Measurements from ENCODE around the gene RPLP2. TPM values are rescaled to one million over a fixed set of nuclear protein-coding genes. Genes with fewer than 3 reads are reported as not detected.

RPLP2 gene
- total RNA-seq, 1 experiment from 2014 or later = 2,582 TPM

- TF ChIP-seq, protein P1, sequence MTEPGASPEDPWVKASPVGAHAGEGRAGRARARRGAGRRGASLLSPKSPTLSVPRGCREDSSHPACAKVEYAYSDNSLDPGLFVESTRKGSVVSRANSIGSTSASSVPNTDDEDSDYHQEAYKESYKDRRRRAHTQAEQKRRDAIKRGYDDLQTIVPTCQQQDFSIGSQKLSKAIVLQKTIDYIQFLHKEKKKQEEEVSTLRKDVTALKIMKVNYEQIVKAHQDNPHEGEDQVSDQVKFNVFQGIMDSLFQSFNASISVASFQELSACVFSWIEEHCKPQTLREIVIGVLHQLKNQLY (CRISPR knock-in tag; IDR thresholded peaks at IDR 0.05) = no peak
Measured at GRCh38 chr11:818396-819128, 8.8 kb downstream of the RPLP2 start, which contains the start of gene PNPLA2 (continued).

GRCh38 chr11:819129-819931 is 9.6 kb downstream of the RPLP2 start:
- ChIA-PET CTCF (interaction anchor here (0.8 to 2.7 kb wide), 14 partner anchors 10 to 244 kb away, joined by 3 to 26 read pairs (median 4); partner anchors contain the start of genes AP2A2 and CRACR2B), POLR2A (interaction anchor here (1.1 to 3.4 kb wide), 7 partner anchors 10 to 29 kb away, joined by 3 to 38 read pairs (median 6); partner anchors contain the start of genes CD151, CEND1, CRACR2B and RPLP2)
- Mint-ChIP-seq H3K27ac (no peak overlapping the region), H3K4me1 (peaks cover 5% of the 10 kb centered on the region), H3K4me3 (peak overlapping the region; percentile 72), H3K36me3 (no peaks in the 10 kb centered on the region), H3K27me3 (ENCODE audit: low read depth) (no peaks in the 10 kb centered on the region), H3K9me3 (no peaks in the 10 kb centered on the region)
- DNase-seq (ENCODE audit: low spot score) (peak; percentile 93), ATAC-seq (peak; percentile 63)
- no peak for TF ChIP-seq MAX (CRISPR knock-in tag; IDR thresholded peaks at IDR 0.05)
- peak; percentile 37; the same call in 1 of the 2 replicates for TF ChIP-seq FOXK1 (CRISPR knock-in tag; IDR thresholded peaks at IDR 0.05)
- TF ChIP-seq GTF2I (CRISPR knock-in tag; conservative IDR thresholded peaks at IDR 0.05) = no peak
- TF ChIP-seq, protein P2, sequence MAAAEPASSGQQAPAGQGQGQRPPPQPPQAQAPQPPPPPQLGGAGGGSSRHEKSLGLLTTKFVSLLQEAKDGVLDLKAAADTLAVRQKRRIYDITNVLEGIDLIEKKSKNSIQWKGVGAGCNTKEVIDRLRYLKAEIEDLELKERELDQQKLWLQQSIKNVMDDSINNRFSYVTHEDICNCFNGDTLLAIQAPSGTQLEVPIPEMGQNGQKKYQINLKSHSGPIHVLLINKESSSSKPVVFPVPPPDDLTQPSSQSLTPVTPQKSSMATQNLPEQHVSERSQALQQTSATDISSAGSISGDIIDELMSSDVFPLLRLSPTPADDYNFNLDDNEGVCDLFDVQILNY (CRISPR knock-in tag; IDR thresholded peaks at IDR 0.05) = 0 out of 2 replicates have a peak, but pooled peaks have one; percentile 44
- TF ChIP-seq ZSCAN18 (CRISPR knock-in tag; IDR thresholded peaks at IDR 0.05) = no peak
- TF ChIP-seq KAT7 (CRISPR knock-in tag; IDR thresholded peaks at IDR 0.05; ENCODE audit: borderline replicate concordance) = no peak
- no peak for TF ChIP-seq ZNF532 (CRISPR knock-in tag; IDR thresholded peaks at IDR 0.05; ENCODE audit: borderline replicate concordance)
- TF ChIP-seq ERG (CRISPR knock-in tag; IDR thresholded peaks at IDR 0.05) = no peak
- 0 out of 2 replicates have a peak, but pooled peaks have one; percentile 23 for TF ChIP-seq ARID4B (CRISPR knock-in tag; IDR thresholded peaks at IDR 0.05; ENCODE audit: borderline replicate concordance)
- TF ChIP-seq MYBL2 (CRISPR knock-in tag; IDR thresholded peaks at IDR 0.05) = 0 out of 2 replicates have a peak, but pooled peaks have one; percentile 29
- TF ChIP-seq, protein P3, sequence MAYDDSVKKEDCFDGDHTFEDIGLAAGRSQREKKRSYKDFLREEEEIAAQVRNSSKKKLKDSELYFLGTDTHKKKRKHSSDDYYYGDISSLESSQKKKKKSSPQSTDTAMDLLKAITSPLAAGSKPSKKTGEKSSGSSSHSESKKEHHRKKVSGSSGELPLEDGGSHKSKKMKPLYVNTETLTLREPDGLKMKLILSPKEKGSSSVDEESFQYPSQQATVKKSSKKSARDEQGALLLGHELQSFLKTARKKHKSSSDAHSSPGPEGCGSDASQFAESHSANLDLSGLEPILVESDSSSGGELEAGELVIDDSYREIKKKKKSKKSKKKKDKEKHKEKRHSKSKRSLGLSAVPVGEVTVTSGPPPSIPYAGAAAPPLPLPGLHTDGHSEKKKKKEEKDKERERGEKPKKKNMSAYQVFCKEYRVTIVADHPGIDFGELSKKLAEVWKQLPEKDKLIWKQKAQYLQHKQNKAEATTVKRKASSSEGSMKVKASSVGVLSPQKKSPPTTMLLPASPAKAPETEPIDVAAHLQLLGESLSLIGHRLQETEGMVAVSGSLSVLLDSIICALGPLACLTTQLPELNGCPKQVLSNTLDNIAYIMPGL (CRISPR knock-in tag; IDR thresholded peaks at IDR 0.05) = peak; percentile 61; the same call in 1 of the 2 replicates
- TF ChIP-seq GABPB1 (CRISPR knock-in tag; IDR thresholded peaks at IDR 0.05) = 0 out of 2 replicates have a peak, but pooled peaks have one; percentile 4
- peak; percentile 77 for TF ChIP-seq NFYB (CRISPR knock-in tag; conservative IDR thresholded peaks at IDR 0.05; ENCODE audit: low read depth)
- TF ChIP-seq RORB (CRISPR knock-in tag; IDR thresholded peaks at IDR 0.05) = no peak
- TF ChIP-seq CREM (CRISPR knock-in tag; IDR thresholded peaks at IDR 0.05) = 0 out of 2 replicates have a peak, but pooled peaks have one; percentile 45
- peak; percentile 87; the same call in 1 of the 2 replicates for TF ChIP-seq SP1 (CRISPR knock-in tag; conservative IDR thresholded peaks at IDR 0.05)
